B cell (primary cell): ENCODE measurements around the gene CHEK1. TPM values are rescaled to one million over a fixed set of nuclear protein-coding genes. Genes with fewer than 3 reads are reported as not detected.
A peak's percentile ranks its signal among the peaks of the same experiment; 100 is the strongest.

Experiments
- ATAC-seq: fragments of 200-7000 bp; cut with Tn5 transposase; one replicate; pipeline ENCODE4 v1.10.0; 2021; ENCODE audit warnings: low read depth, mild to moderate bottlenecking, moderate number of reproducible peaks, moderate library complexity
- CTCF ChIA-PET: fragments of 350-600 bp; sonication (Branson Sonifier 250); formaldehyde crosslinking; loops from one replicate; lab custom pipeline; 2021; ENCODE audit warnings: antibody characterized with exemption, inconsistent platforms; lab: Charles Lee
- POLR2A ChIA-PET: fragments of 350-600 bp; sonication (Branson Sonifier 250); formaldehyde crosslinking; loops from one replicate; lab custom pipeline; 2021; ENCODE audit warnings: antibody characterized with exemption; lab: Charles Lee
- DNase-seq: peaks from one replicate; pipeline ENCODE4 v3.0.0; 2013
- H2AFZ ChIP-seq: 2 replicates; pipeline ENCODE4 v1.6.1; 2012; ENCODE audit warnings: mild to moderate bottlenecking, low read depth, low read length; ENCODE audit not compliant: insufficient read depth, poor library complexity, severe bottlenecking
- H3K27ac ChIP-seq, 2 donors: 1 replicate in 1 of 2; 2 replicates in 1 of 2; pipeline ENCODE4 v1.5.1; 2012 to 2013; ENCODE audit warnings: low read length in 2 of 2, mild to moderate bottlenecking in 2 of 2, moderate library complexity in 1 of 2
- H3K27me3 ChIP-seq, 4 experiments: fragments of 200-600 bp in 1 of 4; sonication (generic) in 1 of 4; replicated peaks in 1 of 4; 1 replicate in 2 of 4; 2 replicates in 2 of 4; pipeline versions ENCODE4 v1.6.1 to v1.7.0; 2013 to 2016; ENCODE audit warnings: low read length in 3 of 4, mild to moderate bottlenecking in 2 of 4, mixed read lengths in 1 of 4, moderate library complexity in 1 of 4; ENCODE audit not compliant: insufficient read depth in 4 of 4, control insufficient read depth in 3 of 4; ENCODE audit errors: control extremely low read depth in 1 of 4
- H3K36me3 ChIP-seq, 2 experiments: replicated peaks in 1 of 2; 1 replicate in 1 of 2; 2 replicates in 1 of 2; pipeline versions ENCODE4 v1.6.1 to v1.7.1; 2013; ENCODE audit warnings: low read length in 1 of 2; ENCODE audit not compliant: insufficient read depth in 2 of 2, control insufficient read depth in 1 of 2; ENCODE audit errors: control extremely low read depth in 1 of 2, extremely low read depth in 1 of 2
- H3K4me1 ChIP-seq, 2 donors: fragments of 200-600 bp in 1 of 2; sonication (generic) in 1 of 2; 1 replicate in 1 of 2; 2 replicates in 1 of 2; pipeline versions ENCODE4 v1.5.1 to v1.6.1; 2013 to 2017; ENCODE audit warnings: low read length in 2 of 2; ENCODE audit not compliant: control insufficient read depth in 2 of 2, insufficient read depth in 2 of 2
- H3K4me2 ChIP-seq: replicated peaks from 2 replicates; pipeline ENCODE3; 2012; ENCODE audit warnings: mild to moderate bottlenecking, low read depth, low read length; ENCODE audit not compliant: poor library complexity, severe bottlenecking
- H3K4me3 ChIP-seq, 5 experiments: fragments of 200-600 bp in 1 of 5; sonication (generic) in 1 of 5; 1 replicate in 3 of 5; 2 replicates in 2 of 5; pipeline versions ENCODE4 v1.5.1 to v1.7.0; 2011 to 2016; ENCODE audit warnings: low read length in 4 of 5, mild to moderate bottlenecking in 4 of 5, low read depth in 2 of 5, control low read depth in 1 of 5, moderate library complexity in 1 of 5; ENCODE audit not compliant: insufficient read depth in 1 of 5; ENCODE audit errors: control extremely low read depth in 1 of 5, extremely low read depth in 1 of 5
- H3K79me2 ChIP-seq: fragments of 200-600 bp; sonication (generic); one replicate; pipeline ENCODE4 v1.6.0; 2016; ENCODE audit warnings: low read length; ENCODE audit not compliant: control insufficient read depth, insufficient read depth
- H3K9ac ChIP-seq: fragments of 200-600 bp; sonication (generic); 2 replicates; pipeline ENCODE4 v1.6.1; 2017; ENCODE audit warnings: mild to moderate bottlenecking, low read length, moderate library complexity
- H3K9me3 ChIP-seq, 3 donors: one replicate each; pipeline versions ENCODE4 v1.6.1 to v1.7.1; 2013; ENCODE audit warnings: low read length in 2 of 3; ENCODE audit not compliant: control insufficient read depth in 2 of 3, insufficient read depth in 1 of 3; ENCODE audit errors: control extremely low read depth in 1 of 3
- H4K20me1 ChIP-seq: 2 replicates; pipeline ENCODE4 v1.6.0; 2012; ENCODE audit warnings: mild to moderate bottlenecking, low read length; ENCODE audit not compliant: insufficient read depth, control insufficient read depth, poor library complexity, severe bottlenecking
- H3K27ac Mint-ChIP-seq: one replicate; pipeline ENCODE4 v1.8.0; 2021; ENCODE audit warnings: mixed read lengths
- H3K27me3 Mint-ChIP-seq: one replicate; pipeline ENCODE4 v1.8.0; 2021; ENCODE audit warnings: mixed read lengths
- H3K4me1 Mint-ChIP-seq: one replicate; pipeline ENCODE4 v1.8.0; 2021; ENCODE audit warnings: mixed read lengths
- H3K4me3 Mint-ChIP-seq: one replicate; pipeline ENCODE4 v1.8.0; 2021; ENCODE audit warnings: mixed read lengths
- H3K9me3 Mint-ChIP-seq: one replicate; pipeline ENCODE4 v1.8.0; 2022; ENCODE audit warnings: mixed read lengths; ENCODE audit not compliant: insufficient read depth
- EZH2 ChIP-seq: IDR thresholded peaks from 2 replicates; pipeline ENCODE4 v1.6.1; 2012; ENCODE audit warnings: borderline replicate concordance, low read depth, mild to moderate bottlenecking, moderate library complexity, low read length; ENCODE audit not compliant: insufficient read depth, poor library complexity, severe bottlenecking
- WGBS: methylation state at CpG from one replicate; pipeline ENCODE4 v1.1.5; 2013; ENCODE audit warnings: missing lambda C conversion rate; ENCODE audit not compliant: insufficient coverage; 5-methylcytosine and 5-hydroxymethylcytosine counted together
- intact Hi-C: fragments of 100-400 bp; cut with micrococcal nuclease; formaldehyde crosslinking; loops from one replicate; pipeline ENCODE4 v1.10.0; 2022
- polyA plus RNA-seq: library from polyadenylated mRNA; depleted of rRNA; stranded (reverse); fragments of >200 nt; gene quantifications from 2 replicates; pipeline ENCODE4 v1.2.3, GENCODE V29; 2012
- total RNA-seq, 2 donors: library from RNA; stranded (reverse); fragments of 120-200 nt in 1 of 2; gene quantifications; 1 replicate in 1 of 2; 2 replicates in 1 of 2; pipeline versions ENCODE4 v1.2.3 to v1.2.4, GENCODE V29; 2013 to 2022
- TF ChIP-seq, protein P1 (sequence below): fragments of 200-600 bp; IDR thresholded peaks from one replicate; pipeline ENCODE4 v1.8.0; 2022; ENCODE audit warnings: antibody characterized with exemption, mild to moderate bottlenecking

CHEK1 gene
- total and polyA plus RNA-seq, 2 donors (not counting 1 experiment from before 2014, with no cell fraction given), result 0.81 to 3.5 TPM

DNA sequence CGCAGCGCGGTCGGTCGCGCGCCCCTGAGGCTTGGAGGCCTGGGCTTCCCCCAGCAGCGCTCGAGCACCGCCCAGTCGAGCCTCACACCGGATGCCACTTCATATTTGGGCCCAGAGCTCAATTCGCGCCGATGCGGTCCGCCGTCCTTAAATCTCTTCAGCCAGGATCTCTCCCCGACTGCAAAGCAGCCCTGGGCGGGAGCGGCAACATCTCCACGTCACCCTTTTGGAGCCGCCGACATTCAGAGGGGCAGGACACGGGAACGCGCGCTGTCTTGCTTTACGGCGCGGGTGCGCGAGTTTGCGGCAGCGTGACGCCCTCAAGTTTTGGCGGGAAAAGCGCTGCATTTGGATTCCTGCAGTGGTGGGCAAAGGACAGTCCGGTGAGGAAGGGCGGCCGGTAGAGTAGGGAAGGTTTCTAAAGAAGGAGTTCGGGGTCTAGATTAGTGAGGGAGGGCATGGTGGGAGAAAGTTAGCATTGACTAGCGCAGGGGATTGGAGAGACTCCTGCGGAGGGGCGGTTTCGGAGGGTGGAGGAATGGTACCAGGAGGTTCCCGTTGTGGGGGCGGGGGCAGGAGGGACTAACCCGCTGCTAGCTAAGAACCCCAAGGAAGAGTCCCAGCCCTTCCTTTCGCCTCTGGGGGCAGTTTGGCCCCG, 796 bp downstream of the CHEK1 start:
- Histone ChIP-seq H3K4me1 (peaks cover 11 to 18% of the 10 kb centered on the region in 2 donors), H3K27me3 (no peaks in the 10 kb centered on the region), H3K4me3 (peak overlapping the region; percentile 81 to 96 (median 94)), H3K9ac (peak overlapping the region; percentile 90), H3K27ac (peak overlapping the region; percentile 97 to 98), H3K79me2 (no peaks in the 10 kb centered on the region), H3K36me3 (peaks cover 0 to 9% of the 10 kb centered on the region in 2 experiments), H2AFZ (peak overlapping the region; percentile 84), H3K4me2 (peak overlapping the region; percentile 85), H4K20me1 (no peaks in the 10 kb centered on the region), H3K9me3 (no peaks in the 10 kb centered on the region)
- Mint-ChIP-seq H3K27me3 (no peaks in the 10 kb centered on the region), H3K9me3 (no peaks in the 10 kb centered on the region), H3K4me1 (peaks cover 14% of the 10 kb centered on the region), H3K4me3 (peak overlapping the region; percentile 95), H3K27ac (peak overlapping the region; percentile 98)
- TF ChIP-seq, protein P1, sequence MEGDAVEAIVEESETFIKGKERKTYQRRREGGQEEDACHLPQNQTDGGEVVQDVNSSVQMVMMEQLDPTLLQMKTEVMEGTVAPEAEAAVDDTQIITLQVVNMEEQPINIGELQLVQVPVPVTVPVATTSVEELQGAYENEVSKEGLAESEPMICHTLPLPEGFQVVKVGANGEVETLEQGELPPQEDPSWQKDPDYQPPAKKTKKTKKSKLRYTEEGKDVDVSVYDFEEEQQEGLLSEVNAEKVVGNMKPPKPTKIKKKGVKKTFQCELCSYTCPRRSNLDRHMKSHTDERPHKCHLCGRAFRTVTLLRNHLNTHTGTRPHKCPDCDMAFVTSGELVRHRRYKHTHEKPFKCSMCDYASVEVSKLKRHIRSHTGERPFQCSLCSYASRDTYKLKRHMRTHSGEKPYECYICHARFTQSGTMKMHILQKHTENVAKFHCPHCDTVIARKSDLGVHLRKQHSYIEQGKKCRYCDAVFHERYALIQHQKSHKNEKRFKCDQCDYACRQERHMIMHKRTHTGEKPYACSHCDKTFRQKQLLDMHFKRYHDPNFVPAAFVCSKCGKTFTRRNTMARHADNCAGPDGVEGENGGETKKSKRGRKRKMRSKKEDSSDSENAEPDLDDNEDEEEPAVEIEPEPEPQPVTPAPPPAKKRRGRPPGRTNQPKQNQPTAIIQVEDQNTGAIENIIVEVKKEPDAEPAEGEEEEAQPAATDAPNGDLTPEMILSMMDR, result no peak
- no peak for TF ChIP-seq EZH2
- DNase-seq, result peak; percentile 90
- intact Hi-C loops, result loop anchor here (1.0 kb wide), 6 partner anchors 33 to 586 kb away; partner anchors contain the start of genes EI24, FAM118B, HYLS1 and PUS3
- under 1% methylated on average over 48 of the region's 51 CpGs for WGBS
- ChIA-PET POLR2A (interaction anchor here (1.2 to 1.5 kb wide), 2 partner anchors 33 to 262 kb away, joined by 5 to 6 read pairs; partner anchors contain the start of genes HYLS1 and STT3A), CTCF (interaction anchor here (0.7 to 1.7 kb wide), 5 partner anchors 8 to 270 kb away, joined by 3 to 5 read pairs (median 4); partner anchors contain the start of gene EI24)
- ATAC-seq, result peak; percentile 90
